Measurements from ENCODE around the gene APOB.

DNA sequence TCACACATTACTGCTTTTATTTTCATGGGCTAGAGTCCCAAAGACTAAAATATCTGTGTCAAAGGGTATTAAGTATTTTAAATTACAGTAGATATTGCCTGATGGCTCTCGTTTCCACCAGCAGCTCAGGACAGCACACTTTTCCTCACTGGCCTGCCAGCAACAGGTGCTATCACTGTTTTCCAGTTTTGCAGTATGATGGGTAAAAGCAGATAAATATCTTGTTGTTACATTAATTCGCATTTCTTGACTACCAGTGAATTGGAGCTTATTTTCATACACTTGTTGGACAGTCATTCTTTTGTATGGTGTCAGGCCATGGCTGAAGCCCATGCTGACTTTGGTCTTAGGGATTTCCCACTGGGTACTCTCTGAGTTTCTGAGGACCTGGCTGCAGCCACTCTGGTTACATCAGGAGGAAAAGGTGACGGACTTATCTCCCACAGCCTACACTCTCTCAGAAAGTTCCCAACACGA is 4.8 kb downstream of the APOB start:
- TF ChIP-seq, protein P1, sequence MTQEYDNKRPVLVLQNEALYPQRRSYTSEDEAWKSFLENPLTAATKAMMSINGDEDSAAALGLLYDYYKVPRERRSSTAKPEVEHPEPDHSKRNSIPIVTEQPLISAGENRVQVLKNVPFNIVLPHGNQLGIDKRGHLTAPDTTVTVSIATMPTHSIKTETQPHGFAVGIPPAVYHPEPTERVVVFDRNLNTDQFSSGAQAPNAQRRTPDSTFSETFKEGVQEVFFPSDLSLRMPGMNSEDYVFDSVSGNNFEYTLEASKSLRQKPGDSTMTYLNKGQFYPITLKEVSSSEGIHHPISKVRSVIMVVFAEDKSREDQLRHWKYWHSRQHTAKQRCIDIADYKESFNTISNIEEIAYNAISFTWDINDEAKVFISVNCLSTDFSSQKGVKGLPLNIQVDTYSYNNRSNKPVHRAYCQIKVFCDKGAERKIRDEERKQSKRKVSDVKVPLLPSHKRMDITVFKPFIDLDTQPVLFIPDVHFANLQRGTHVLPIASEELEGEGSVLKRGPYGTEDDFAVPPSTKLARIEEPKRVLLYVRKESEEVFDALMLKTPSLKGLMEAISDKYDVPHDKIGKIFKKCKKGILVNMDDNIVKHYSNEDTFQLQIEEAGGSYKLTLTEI (CRISPR knock-in tag; conservative IDR thresholded peaks at IDR 0.05): no peak
- TF ChIP-seq ELF3 (CRISPR knock-in tag; IDR thresholded peaks at IDR 0.05) (no peak), ZNF224 (CRISPR knock-in tag; IDR thresholded peaks at IDR 0.05) (no peak), GLI4 (CRISPR knock-in tag; IDR thresholded peaks at IDR 0.05; ENCODE audit: borderline replicate concordance) (no peak), KLF9 (CRISPR knock-in tag; IDR thresholded peaks at IDR 0.05; ENCODE audit: low read depth) (no peak), RELA (CRISPR knock-in tag; IDR thresholded peaks at IDR 0.05) (no peak)

Data from HepG2 (cell line).